ENCODE data around the gene RIPK4. TPM values are rescaled to one million over a fixed set of nuclear protein-coding genes. Genes with fewer than 3 reads are reported as not detected.

The RIPK4 gene
- total and polyA plus RNA-seq, 2 of the 13 experiments (the other 11 are each of a cell fraction or from before 2014, with no cell fraction given) = 3.1 to 4.9 TPM

- TF ChIP-seq ARID4A (CRISPR knock-in tag; IDR thresholded peaks at IDR 0.05; ENCODE audit: borderline replicate concordance) = peak; percentile 67; the same call in 1 of the 2 replicates
- TF ChIP-seq KLF6 (CRISPR knock-in tag; IDR thresholded peaks at IDR 0.05) = 0 out of 2 replicates have a peak, but pooled peaks have one; percentile 53
- TF ChIP-seq ZNF704 (CRISPR knock-in tag; IDR thresholded peaks at IDR 0.05; ENCODE audit: borderline replicate concordance) = no peak
- peak; percentile 38 for TF ChIP-seq IKZF4 (CRISPR knock-in tag; IDR thresholded peaks at IDR 0.05; ENCODE audit: borderline replicate concordance, low read depth, not compliant biosample characterization)
- TF ChIP-seq ATF3 (CRISPR knock-in tag; IDR thresholded peaks at IDR 0.05) = peak; percentile 46; the same call in 1 of the 2 replicates
- peak; percentile 54 for TF ChIP-seq ZNF883 (CRISPR knock-in tag; IDR thresholded peaks at IDR 0.05; ENCODE audit: not compliant biosample characterization)
- TF ChIP-seq PPARG (CRISPR knock-in tag; conservative IDR thresholded peaks at IDR 0.05) = no peak
- TF ChIP-seq FOXK1 (CRISPR knock-in tag; IDR thresholded peaks at IDR 0.05; ENCODE audit: borderline replicate concordance, low read depth) = peak; percentile 26; the same call in 1 of the 2 replicates
- TF ChIP-seq NR2F2 (IDR thresholded peaks at IDR 0.05; ENCODE audit: borderline replicate concordance, low read depth) = no peak
- TF ChIP-seq JUN (CRISPR knock-in tag; IDR thresholded peaks at IDR 0.05) = no peak
- no peak for TF ChIP-seq ZNF337 (CRISPR knock-in tag; IDR thresholded peaks at IDR 0.05; ENCODE audit: borderline replicate concordance, low read depth)
- TF ChIP-seq GZF1 (CRISPR knock-in tag; IDR thresholded peaks at IDR 0.05) = no peak
- no peak for TF ChIP-seq SP1 (IDR thresholded peaks at IDR 0.05)
- TF ChIP-seq SP1 (CRISPR knock-in tag; IDR thresholded peaks at IDR 0.05) = peak; percentile 87
- no peak for TF ChIP-seq ARID3A (IDR thresholded peaks at IDR 0.05; ENCODE audit: low read depth, low read length)
- TF ChIP-seq HDAC6 (IDR thresholded peaks at IDR 0.05; ENCODE audit: low read depth, low read length) = no peak
- TF ChIP-seq HOXA3 (CRISPR knock-in tag; IDR thresholded peaks at IDR 0.05) = peak; percentile 82
- TF ChIP-seq PRDM15 (CRISPR knock-in tag; IDR thresholded peaks at IDR 0.05) = no peak
Measured at GRCh38 chr21:41766883-41767605, at the start of gene RIPK4 (continued).
